Measurements from ENCODE around the gene ETV6.

Gene ETV6

GRCh38 chr12:11861864-11862600 lies 212.6 kb downstream of the ETV6 start:
- POLR2A ChIA-PET = no interaction called here
- CTCF ChIA-PET = interaction anchor here (0.9 to 1.5 kb wide), 4 partner anchors 9 to 172 kb away, joined by 3 to 5 read pairs (median 4); no protein-coding TSS in a partner anchor
- TF ChIP-seq CTCF (IDR thresholded peaks at IDR 0.05; ENCODE audit: control extremely low read depth, extremely low read depth, low read depth, missing control alignments) = no peak
- no peak for DNase-seq (ENCODE audit: extremely low spot score)

- peak; percentile 40 for DNase-seq (ENCODE audit: extremely low spot score)
- ChIA-PET CTCF (interaction anchor here (0.9 to 1.5 kb wide), 4 partner anchors 8 to 171 kb away, joined by 3 to 5 read pairs (median 4); no protein-coding TSS in a partner anchor), POLR2A (no interaction called here)
- TF ChIP-seq CTCF (IDR thresholded peaks at IDR 0.05; ENCODE audit: control extremely low read depth, extremely low read depth, low read depth, missing control alignments) = no peak
Measured at GRCh38 chr12:11862798-11863197, 213.3 kb downstream of the ETV6 start.

GRCh38 chr12:11863478-11863906 lies 214.0 kb downstream of the ETV6 start:
- no peak for DNase-seq (ENCODE audit: extremely low spot score)
- CTCF ChIA-PET = interaction anchor here (1.5 kb wide), 1 partner anchor 13 kb away, joined by 4 read pairs; no protein-coding TSS in a partner anchor
- no peak for TF ChIP-seq CTCF (IDR thresholded peaks at IDR 0.05; ENCODE audit: control extremely low read depth, extremely low read depth, low read depth, missing control alignments)
- POLR2A ChIA-PET = no interaction called here

GRCh38 chr12:11863988-11864387 lies 214.5 kb downstream of the ETV6 start:
- no peak for TF ChIP-seq CTCF (IDR thresholded peaks at IDR 0.05; ENCODE audit: control extremely low read depth, extremely low read depth, low read depth, missing control alignments)
- DNase-seq (ENCODE audit: extremely low spot score) = no peak
- ChIA-PET CTCF (no interaction called here), POLR2A (no interaction called here)

- ChIA-PET POLR2A (no interaction called here), CTCF (no interaction called here)
- no peak for DNase-seq (ENCODE audit: extremely low spot score)
- TF ChIP-seq CTCF (IDR thresholded peaks at IDR 0.05; ENCODE audit: control extremely low read depth, extremely low read depth, low read depth, missing control alignments) = no peak
Measured at GRCh38 chr12:11865824-11866223, 216.3 kb downstream of the ETV6 start.

GRCh38 chr12:11868027-11868426 lies 218.6 kb downstream of the ETV6 start:
- no peak for DNase-seq (ENCODE audit: extremely low spot score)
- ChIA-PET POLR2A (no interaction called here), CTCF (interaction anchor here (1.2 kb wide), 1 partner anchor 313 kb away, joined by 3 read pairs; no protein-coding TSS in a partner anchor)
- no peak for TF ChIP-seq CTCF (IDR thresholded peaks at IDR 0.05; ENCODE audit: control extremely low read depth, extremely low read depth, low read depth, missing control alignments)

Data from GM10248 (cell line).